Occipital lobe (tissue), 2 donors: Measurements from ENCODE around the gene CACNA1S. TPM values are rescaled to one million over a fixed set of nuclear protein-coding genes. Genes with fewer than 3 reads are reported as not detected.

Source experiments
- DNase-seq: peaks from one replicate; lab custom pipeline; 2025; lab: John Stamatoyannopoulos, UW
- total RNA-seq: library from RNA; depleted of rRNA; stranded (reverse); fragments of >200 nt; gene quantifications from one replicate; pipeline ENCODE4 v1.2.3, GENCODE V29; 2014

The CACNA1S gene
- total RNA-seq, 1 donor from 2014 or later, result under 0.01 TPM

- DNase-seq, result no peak
Observed at GRCh38 chr1:201140235-201140940, 28.2 kb upstream of the CACNA1S start.

- no peak for DNase-seq
Observed at GRCh38 chr1:201139756-201140155, 27.5 kb upstream of the CACNA1S start.

- no peak for DNase-seq
Observed at GRCh38 chr1:201139306-201139705, 27.1 kb upstream of the CACNA1S start.

- no peak for DNase-seq
Observed at GRCh38 chr1:201138311-201138840, 26.1 kb upstream of the CACNA1S start.

- peak; percentile 78 for DNase-seq
Observed at GRCh38 chr1:201137579-201138310, 25.5 kb upstream of the CACNA1S start.

GRCh38 chr1:201137024-201137392 is 24.8 kb upstream of the CACNA1S start:
- no peak for DNase-seq

- no peak for DNase-seq
Observed at GRCh38 chr1:201136355-201137023, 24.3 kb upstream of the CACNA1S start.

- DNase-seq, result no peak
Observed at GRCh38 chr1:201134405-201134804, 22.2 kb upstream of the CACNA1S start.

GRCh38 chr1:201131398-201131797 is 19.2 kb upstream of the CACNA1S start:
- no peak for DNase-seq

- DNase-seq, result no peak
Observed at GRCh38 chr1:201128962-201129361, 16.7 kb upstream of the CACNA1S start.

- no peak for DNase-seq
Observed at GRCh38 chr1:201128476-201128875, 16.2 kb upstream of the CACNA1S start.

- DNase-seq, result no peak
Observed at GRCh38 chr1:201127755-201128455, 15.7 kb upstream of the CACNA1S start.

- no peak for DNase-seq
Observed at GRCh38 chr1:201126832-201127754, 14.9 kb upstream of the CACNA1S start, which contains the start of gene ASCL5. TSS of gene ASCL5 (minus strand) at chr1:201127184. CDS start at chr1:201115372, 11,812 bp downstream.

- DNase-seq, result no peak
Observed at GRCh38 chr1:201126463-201126831, 14.2 kb upstream of the CACNA1S start.

GRCh38 chr1:201125800-201126199 is 13.6 kb upstream of the CACNA1S start:
- DNase-seq, result no peak

GRCh38 chr1:201125019-201125418 is 12.8 kb upstream of the CACNA1S start:
- no peak for DNase-seq

- no peak for DNase-seq
Observed at GRCh38 chr1:201123866-201124265, 11.6 kb upstream of the CACNA1S start.

- no peak for DNase-seq
Observed at GRCh38 chr1:201122321-201122957, 10.2 kb upstream of the CACNA1S start.

- no peak for DNase-seq
Observed at GRCh38 chr1:201119206-201120197, 7.3 kb upstream of the CACNA1S start.
